GM12878 (cell line): ENCODE results near the gene CLCA2.

Experiments used
- BMI1 ChIP-seq: fragments of 450-650 bp; IDR thresholded peaks from 2 replicates; pipeline ENCODE4 v1.6.1; 2016; ENCODE audit warnings: mild to moderate bottlenecking, moderate library complexity, borderline replicate concordance
- CTCF ChIP-seq, 3 experiments: IDR thresholded peaks in 2 of 3; conservative IDR thresholded peaks in 1 of 3; 2 replicates each; pipeline ENCODE4 v1.5.1; 2011; ENCODE audit warnings: low read depth in 3 of 3, low read length in 3 of 3, mild to moderate bottlenecking in 3 of 3, control low read depth in 2 of 3, moderate library complexity in 2 of 3, inconsistent platforms in 1 of 3, mixed read lengths in 1 of 3; ENCODE audit not compliant: control insufficient read depth in 2 of 3, insufficient read depth in 1 of 3; ENCODE audit errors: extremely low read depth in 1 of 3
- HDAC6 ChIP-seq: fragments of 200-600 bp; sonication (generic); IDR thresholded peaks from one replicate; pipeline ENCODE4 v1.8.0; 2017; ENCODE audit warnings: antibody characterized with exemption; ENCODE audit not compliant: unreplicated experiment
- KLF5 ChIP-seq: fragments of 450-650 bp; IDR thresholded peaks from 2 replicates; pipeline ENCODE4 v1.6.1; 2014; ENCODE audit warnings: mild to moderate bottlenecking; ENCODE audit not compliant: partially characterized antibody
- NR2C1 ChIP-seq: fragments of 450-650 bp; IDR thresholded peaks from 2 replicates; pipeline ENCODE4 v1.6.1; 2017; ENCODE audit warnings: antibody characterized with exemption, mild to moderate bottlenecking, moderate library complexity
- POLR2AphosphoS5 ChIP-seq: IDR thresholded peaks from 2 replicates; pipeline ENCODE4 v1.6.1; 2011; ENCODE audit warnings: mild to moderate bottlenecking, low read length, inconsistent platforms
- ZNF207 ChIP-seq: fragments of 450-650 bp; IDR thresholded peaks from 2 replicates; pipeline ENCODE4 v1.6.1; 2014; ENCODE audit warnings: antibody characterized with exemption, mild to moderate bottlenecking, borderline replicate concordance

- no peak for TF ChIP-seq HDAC6
- no peak for TF ChIP-seq ZNF207
- TF ChIP-seq BMI1 = no peak
- TF ChIP-seq NR2C1 = no peak
- no peak for TF ChIP-seq POLR2AphosphoS5
- TF ChIP-seq CTCF (IDR thresholded peaks at IDR 0.05 in 2 of 3, conservative IDR thresholded peaks at IDR 0.05 in 1 of 3; ENCODE audit: control insufficient read depth in 2 of 3, extremely low read depth in 1 of 3, insufficient read depth in 1 of 3, low read depth in 3 of 3, low read length in 3 of 3) = no peak
- no peak for TF ChIP-seq KLF5
These were observed 54.6 kb downstream of the CLCA2 start for GRCh38 chr1:86478416-86479156.
